GM19025 (cell line): ENCODE measurements around the gene CYP11A1.

Experiments
- ATAC-seq: cut with Tn5 transposase; IDR thresholded peaks from one replicate; pipeline ENCODE4 v1.9.1; 2021; ENCODE audit warnings: mild to moderate bottlenecking, low read depth, moderate library complexity; ENCODE audit not compliant: unreplicated experiment

CYP11A1 gene

GRCh38 chr15:74389241-74390048 is 22.0 kb upstream of the CYP11A1 start:
- ATAC-seq = no peak

- no peak for ATAC-seq
These were observed 21.0 kb upstream of the CYP11A1 start for GRCh38 chr15:74388363-74388951.

DNA sequence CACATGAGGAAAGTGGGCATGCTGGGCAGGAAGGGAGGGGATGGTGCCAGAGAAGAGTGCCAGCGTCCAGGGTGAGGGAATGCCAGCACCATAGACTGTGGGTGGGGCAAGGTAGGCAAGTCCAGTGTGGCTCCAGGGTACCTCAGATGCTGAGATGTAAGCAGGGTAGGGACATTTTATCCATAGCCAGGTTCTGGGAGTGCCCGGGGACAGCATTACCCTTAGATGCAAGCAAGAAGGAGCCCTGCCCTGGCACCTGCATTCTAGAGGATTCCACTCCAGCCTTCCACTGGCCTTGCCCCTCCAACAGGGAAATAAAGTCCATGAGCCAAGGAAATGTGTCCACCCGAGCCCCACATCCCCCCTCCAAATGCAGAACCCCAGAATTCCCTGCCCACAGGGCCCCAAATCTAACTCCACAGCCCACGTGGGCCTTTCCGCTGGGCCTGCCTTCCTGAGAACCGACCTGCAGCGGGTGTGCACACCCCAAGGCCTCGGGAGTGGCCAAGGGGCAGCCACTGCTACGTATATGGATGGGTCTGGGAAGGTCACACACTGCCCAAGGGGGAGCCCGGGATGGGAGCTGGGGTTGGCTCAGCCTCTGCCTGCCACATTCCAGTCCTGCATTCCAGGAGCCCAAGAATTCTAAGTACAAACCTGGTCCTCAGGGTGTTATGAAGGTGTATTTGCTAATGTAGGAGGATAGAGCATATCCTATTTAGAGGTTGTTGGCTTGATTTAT is 20.3 kb upstream of the CYP11A1 start:
- no peak for ATAC-seq

DNA sequence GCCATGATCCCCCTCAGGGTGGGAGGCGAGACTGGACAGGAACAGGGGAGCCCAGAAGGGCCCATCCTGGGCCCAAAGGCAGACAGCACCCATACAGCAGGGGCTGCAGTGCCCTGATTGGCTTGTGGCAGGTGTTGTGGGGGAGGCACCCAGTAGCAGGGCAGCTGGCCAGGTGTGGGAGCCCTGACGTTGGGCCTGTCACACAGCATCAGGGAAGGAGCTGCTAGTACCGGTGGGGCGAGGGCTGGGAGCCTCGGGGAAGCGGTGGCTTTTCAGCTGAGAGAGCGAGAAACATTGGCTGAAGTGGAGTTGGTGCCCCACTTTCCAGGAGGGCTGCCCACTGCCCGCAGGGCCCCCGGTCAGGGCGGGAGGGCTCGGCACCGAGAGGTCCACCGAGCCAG is 19.7 kb upstream of the CYP11A1 start:
- no peak for ATAC-seq

DNA sequence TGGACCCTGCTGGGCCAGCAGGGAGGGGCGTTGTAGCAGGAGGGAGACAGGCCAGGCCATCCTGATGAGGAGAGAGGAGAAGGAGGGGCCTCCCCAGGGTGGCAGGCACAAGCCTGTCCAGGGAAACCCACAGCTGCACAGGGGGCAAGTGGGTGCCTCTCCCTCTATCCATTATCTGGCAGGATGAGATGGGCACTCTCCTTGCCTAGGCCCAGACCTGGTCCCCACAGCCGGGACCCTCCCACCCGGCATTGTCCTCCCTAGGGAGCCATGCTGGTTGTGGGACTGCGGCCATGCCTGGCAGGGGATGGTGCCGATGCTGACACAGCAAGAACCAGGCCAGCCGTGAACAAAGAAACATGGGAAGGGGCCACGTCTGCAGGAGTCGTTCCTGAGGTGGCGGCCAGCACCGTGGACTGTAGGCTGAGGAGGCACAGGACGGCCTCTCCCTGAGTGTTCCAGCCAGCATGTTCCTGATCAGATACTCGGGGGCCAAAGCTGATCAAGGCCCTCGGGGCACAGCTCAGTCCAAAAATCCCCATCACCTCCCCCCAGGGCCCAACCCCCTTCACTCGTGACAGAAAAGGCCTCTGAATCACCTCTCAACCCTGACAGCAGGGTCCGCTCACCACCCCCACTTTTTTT is 19.2 kb upstream of the CYP11A1 start:
- no peak for ATAC-seq

DNA sequence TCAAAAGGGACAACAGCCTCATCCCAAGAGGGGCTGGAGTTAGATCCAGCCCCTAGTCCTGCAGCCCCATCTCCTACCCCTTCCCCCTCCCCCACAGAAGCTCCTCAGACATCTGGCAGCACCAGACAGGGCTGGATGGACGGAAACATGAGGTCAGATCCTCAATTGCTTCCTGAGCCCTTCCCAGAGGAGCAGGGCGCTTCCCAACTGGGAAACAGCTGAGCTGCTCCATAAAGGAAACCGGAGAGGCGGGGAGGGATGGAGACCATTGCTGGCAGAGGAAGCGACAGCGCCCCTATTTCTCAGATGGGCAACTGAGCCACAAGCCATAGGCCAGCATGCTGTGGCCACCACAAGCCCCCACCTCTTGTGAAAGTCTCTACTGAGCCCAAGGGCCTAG is 18.3 kb upstream of the CYP11A1 start:
- ATAC-seq = no peak

DNA sequence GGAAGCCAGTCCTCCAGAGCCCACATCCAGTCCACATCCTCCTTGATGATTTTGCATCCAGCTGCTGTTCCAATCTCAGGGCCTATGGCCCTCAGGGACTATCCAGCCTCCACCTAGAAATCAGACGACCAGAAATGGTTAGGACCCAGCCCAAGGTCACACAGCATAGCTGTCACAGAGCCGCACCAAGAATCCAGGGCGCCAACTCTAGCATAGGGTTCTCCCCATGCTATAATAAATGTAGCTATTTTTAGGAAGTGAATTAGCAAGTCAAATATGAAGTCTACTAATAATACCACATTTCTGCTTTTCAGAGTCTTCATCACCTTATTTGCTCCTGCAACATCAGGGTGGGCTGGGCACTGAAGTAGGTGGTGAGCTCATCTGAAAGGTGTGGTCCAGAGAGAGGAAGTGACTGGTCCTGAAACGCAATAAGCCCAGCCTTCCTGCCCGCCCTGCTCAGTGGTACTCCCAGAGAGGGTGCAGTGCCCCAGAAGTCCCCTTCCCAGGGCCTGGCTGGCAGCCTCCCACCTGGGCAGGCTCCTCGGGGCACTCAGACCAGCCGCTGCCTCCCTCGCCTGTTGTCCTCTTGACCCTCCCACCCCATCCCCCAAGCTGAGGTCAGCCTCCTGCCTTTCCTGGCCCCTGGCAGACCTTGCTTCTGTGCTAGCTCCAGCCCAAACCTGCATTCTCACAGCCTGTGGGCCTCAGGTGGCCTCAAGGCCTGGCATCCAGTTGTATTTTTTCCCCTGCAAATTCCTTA is 17.6 kb upstream of the CYP11A1 start:
- ATAC-seq = peak; percentile 66

GRCh38 chr15:74384566-74384880 is 17.1 kb upstream of the CYP11A1 start:
- ATAC-seq = no peak

- ATAC-seq = peak; percentile 36
These were observed 16.5 kb upstream of the CYP11A1 start for GRCh38 chr15:74383695-74384565.

GRCh38 chr15:74383286-74383685 is 15.8 kb upstream of the CYP11A1 start:
- peak; percentile 3 for ATAC-seq

DNA sequence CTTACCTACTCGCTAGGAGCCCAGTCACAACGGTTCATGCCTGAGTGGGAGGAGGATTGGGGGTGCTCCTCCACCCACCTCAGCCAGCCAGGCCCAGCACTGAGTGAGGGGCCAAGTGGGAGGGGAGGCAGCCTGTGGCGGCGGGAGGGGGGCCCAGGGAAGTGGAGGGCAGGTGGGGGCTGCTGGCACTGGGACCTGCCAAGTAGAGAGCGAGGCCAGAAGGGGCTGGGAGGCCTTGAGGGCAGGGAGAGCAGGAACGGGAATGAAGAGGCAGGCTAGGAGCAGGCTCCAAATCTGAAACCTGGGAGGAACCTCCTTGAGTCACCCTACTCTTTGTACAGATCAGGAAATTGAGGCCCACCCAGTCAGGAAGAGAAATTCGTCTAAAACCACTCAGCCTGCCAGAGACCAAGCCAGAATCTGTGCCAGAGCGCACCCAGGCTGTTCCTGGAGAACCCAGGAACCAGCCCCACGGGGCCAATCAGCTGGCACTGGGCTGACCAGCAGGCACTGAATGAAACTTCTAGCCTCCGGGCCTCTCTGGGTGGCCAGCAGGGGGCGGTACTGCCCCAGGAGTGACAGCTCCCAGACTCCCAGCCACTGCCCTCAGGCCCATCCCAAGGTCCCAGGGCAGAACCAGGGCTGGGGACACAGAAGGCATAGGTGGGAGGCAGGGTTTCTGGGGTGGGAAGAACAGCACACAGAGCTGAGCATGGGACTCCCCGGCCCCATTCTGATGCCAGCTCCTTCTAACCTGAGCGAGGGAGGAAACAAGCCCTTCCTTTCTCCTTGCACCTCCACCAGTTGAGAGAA is 14.8 kb upstream of the CYP11A1 start:
- no peak for ATAC-seq

DNA sequence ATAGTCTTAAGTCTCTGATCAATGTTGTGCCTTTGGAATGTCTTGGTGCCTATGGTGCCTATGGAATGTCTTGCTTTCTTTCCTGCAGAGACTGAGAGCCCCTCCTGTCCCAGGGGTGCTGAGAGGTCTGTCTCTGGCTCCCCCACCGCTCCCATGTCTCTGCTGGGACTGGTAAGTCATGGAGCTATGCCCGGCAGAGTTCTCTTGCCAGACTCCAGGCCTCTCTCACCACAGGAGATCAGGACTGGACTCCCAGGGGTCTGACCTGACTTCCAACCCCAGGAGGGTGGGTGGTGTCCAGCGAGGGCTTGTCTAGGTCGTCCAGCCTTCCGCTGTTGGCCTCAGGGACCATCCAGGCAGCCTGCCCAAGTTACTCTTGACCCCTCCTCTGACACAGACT is 14.0 kb upstream of the CYP11A1 start:
- no peak for ATAC-seq

- no peak for ATAC-seq
These were observed 13.7 kb upstream of the CYP11A1 start for GRCh38 chr15:74381190-74381453.

DNA sequence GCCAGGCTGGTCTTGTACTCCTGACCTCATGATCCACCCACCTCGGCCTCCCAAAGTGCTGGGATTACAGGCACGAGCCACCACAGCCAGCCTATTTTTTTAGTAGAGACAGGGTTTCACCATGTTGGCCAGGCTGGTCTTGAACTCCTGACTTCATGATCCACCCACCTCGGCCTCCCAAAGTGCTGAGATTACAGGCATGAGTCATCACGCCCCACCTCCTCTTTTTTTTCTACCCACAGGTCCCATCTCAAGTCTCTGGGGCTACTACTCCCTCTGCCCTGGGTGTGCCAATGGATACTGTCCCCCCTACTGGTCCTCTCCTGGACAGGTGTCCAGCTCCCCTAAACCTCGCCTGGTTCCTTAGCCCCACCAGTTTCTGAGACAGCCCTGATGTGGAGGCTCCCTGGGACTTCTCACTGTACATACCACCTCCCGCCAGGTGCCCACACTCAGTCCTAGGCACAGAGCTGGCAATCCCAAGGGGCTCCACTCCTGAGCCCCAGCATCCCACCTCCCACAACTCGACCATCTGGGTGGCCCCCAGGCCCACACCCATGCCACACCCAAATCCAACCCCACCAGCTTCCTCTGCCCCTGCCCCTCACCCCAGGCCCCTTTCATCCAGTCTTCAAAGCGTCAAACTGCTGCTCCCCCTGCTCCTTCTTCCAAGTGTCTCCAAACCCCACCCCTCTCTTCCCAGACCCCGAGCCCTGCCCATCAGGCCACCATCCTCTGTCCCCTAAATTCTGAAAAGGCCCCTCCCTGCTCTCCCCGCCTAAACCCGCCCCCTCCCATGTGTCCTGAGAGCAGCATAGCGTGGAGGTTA is 13.1 kb upstream of the CYP11A1 start:
- ATAC-seq = no peak

DNA sequence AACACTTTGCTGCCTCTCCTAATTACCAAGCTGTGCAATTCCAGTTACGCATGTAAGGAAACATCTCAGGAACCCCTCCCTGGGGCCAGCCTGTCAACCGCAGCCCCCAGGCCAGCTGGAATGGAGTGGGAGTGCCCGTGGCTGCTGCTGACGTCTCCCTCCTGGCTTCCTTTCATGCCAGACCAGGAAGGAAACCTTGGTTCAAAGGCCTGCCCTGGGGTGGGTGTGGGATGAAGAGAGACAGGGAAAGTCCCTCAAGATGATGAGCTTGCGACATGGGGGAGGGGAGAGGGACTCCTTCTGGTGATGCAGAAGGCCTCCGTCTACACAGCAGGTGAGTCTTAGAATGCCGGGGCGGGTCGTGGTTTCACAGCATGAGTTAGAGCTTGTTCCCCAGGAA is 11.4 kb upstream of the CYP11A1 start:
- ATAC-seq = no peak

DNA sequence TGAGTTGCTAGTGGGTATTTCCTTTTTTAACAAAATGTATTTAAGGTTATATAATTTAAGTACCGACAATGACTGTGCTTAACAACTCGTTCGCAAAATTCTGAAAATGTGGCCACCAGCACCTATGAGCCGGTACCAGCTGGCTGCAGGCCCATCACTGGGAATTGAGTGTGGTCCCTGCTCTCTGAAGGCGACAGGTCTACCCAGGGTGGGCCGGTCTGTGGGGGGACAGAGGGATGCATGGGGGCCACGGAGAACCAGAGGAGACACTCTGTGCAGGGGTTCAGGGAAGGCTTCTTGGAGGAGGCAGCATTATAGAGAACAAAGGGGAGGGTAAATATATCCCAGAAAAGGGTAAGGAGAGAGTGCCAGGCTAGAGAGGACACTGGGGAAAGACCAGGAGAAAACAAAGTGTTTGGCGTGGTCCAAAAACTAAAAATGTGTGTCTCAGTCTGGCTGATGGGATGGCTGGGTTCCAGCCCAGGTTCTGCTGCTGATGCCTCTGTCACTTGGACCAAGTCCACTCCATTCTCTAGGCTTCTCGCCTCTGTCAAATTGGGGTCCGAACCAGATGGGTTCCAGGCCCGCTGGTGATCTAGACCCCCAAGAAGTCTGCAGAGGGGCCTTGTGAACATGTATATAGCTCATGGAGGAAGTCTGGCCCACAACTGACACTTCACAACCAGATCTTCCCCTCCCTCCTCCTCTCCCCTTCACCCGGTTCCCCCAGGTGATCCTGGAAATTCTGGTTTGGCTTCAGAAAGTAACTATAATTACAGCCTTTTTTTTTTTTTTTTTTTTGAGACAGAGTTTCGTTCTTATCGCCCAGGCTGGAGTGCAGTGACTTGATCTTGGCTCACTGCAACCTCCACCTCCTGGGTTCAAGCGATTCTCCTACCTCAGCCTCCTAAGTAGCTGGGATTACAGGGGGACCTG is 10.7 kb upstream of the CYP11A1 start:
- no peak for ATAC-seq
